Astrocyte of the spinal cord (primary cell): Measurements from ENCODE around the gene RNFT2.

Experiments
- DNase-seq: peaks from one replicate; pipeline ENCODE4 v3.0.0; 2011; ENCODE audit warnings: low read depth, low spot score
- H3K4me3 ChIP-seq: 2 replicates; pipeline ENCODE4 v1.5.1; 2011; ENCODE audit warnings: low read depth, mild to moderate bottlenecking, low read length, moderate library complexity
- in situ Hi-C: cut with HindIII; loops from 2 replicates; pipeline ENCODE4 v1.10.0; 2017; ENCODE audit warnings: low sequenced_read_pairs
- TF ChIP-seq, protein P1 (sequence below): IDR thresholded peaks from 2 replicates; pipeline ENCODE4 v1.5.1; 2012; ENCODE audit warnings: low read depth, mild to moderate bottlenecking, low read length, inconsistent platforms

Gene RNFT2

DNA sequence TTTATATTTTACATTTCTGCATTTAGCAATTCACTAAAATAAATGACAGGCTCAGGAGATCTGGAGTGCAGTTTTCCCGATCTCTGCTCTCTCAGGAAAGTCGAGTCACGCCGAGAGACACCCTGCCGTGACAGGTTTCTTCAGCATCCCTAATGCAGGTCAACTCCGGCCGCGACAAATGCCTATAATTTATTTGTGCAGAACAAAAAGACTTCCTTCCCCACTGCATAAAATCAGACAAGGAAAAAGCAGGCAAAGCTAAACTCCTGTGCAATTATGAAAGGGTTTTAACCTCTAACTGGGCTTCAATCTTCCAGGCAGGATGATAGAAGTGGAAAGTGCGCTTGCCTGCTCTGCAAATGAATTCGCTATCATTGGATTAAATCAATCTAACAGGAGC lies 28.3 kb upstream of the RNFT2 start:
- TF ChIP-seq, protein P1, sequence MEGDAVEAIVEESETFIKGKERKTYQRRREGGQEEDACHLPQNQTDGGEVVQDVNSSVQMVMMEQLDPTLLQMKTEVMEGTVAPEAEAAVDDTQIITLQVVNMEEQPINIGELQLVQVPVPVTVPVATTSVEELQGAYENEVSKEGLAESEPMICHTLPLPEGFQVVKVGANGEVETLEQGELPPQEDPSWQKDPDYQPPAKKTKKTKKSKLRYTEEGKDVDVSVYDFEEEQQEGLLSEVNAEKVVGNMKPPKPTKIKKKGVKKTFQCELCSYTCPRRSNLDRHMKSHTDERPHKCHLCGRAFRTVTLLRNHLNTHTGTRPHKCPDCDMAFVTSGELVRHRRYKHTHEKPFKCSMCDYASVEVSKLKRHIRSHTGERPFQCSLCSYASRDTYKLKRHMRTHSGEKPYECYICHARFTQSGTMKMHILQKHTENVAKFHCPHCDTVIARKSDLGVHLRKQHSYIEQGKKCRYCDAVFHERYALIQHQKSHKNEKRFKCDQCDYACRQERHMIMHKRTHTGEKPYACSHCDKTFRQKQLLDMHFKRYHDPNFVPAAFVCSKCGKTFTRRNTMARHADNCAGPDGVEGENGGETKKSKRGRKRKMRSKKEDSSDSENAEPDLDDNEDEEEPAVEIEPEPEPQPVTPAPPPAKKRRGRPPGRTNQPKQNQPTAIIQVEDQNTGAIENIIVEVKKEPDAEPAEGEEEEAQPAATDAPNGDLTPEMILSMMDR = no peak
- in situ Hi-C loops = no loop called here

DNA sequence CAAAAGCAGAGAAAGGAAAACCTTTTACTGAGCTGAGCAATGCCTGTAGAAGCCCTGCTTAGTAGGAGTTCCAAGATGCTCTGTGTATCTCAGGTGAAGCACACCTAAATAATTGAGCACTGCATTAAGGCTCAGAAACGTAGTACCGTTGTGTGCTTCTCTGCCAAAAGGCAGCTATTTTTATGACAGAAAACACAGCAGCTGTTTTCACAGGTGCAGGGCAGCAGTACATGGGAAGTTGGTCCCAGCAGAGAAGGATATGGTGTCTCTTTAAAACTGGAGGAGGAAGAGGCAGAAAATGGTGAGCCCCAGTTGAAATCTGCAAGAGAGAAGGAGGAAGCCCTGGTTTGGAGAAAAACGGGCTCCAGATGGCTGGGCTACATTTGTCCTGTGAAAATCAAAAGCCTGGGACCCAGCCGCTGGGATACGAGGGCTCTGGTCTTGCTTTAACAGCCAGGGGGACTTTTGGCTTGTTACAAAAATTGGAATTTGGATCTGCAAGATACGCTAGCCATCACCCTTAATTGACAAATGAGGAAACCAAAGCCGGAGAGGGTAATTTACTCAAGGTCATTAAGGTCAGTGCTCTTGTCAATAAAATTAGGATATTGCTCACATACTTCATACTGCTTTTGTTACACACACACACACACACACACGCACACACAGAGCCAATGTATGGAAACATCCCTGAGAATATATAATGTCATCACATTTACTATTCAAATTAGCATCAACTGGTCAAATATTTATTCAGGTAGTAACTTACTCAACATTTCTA lies 27.6 kb upstream of the RNFT2 start:
- H3K4me3 ChIP-seq = no peak overlapping the region
- TF ChIP-seq, protein P1 = no peak
- no peak for DNase-seq
- in situ Hi-C loops = no loop called here

More for the DNA sequence above, 28.3 kb upstream of the RNFT2 start:
- DNase-seq = no peak
- H3K4me3 ChIP-seq = no peak overlapping the region

DNA sequence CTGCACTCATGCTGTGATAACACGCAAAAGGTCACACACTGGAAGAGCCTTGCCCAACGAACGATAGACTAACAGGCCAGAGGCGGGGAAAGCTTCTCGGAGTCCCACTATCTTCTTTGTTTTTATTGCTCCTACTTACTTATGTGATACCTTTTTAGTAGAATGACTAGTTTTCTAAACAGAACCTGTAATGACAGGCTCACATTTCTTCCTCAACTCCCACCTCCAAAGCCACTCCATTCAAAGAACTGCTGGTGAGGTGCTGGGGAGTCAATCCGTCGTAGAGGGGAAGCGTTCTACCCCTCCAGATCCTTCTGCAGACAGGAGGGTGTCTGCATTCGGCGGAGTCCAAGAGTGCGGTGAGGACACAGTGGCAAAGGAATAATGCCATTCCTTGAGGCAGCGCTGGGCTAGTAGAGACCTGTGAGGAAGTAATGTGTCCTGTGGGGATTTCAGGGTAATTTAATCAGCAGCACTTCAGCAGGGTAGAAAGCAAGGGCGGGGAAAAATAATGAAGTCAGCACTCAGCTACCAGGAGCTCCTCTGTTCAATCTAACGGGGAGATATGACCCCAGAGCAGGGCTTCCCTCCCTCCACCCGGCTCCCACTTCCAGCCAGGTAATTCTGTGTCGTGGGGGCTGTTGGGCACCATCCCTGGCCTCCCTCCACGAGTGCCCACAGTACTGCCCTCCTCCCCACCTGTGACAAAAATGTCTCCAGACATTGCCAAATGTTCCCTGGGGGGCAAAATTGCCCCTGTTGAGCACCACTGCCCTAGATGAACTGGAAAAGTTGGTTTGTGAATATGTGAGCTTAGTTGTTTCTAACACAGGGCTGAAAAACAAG lies 25.4 kb upstream of the RNFT2 start:
- in situ Hi-C loops = no loop called here
- no peak overlapping the region for H3K4me3 ChIP-seq
- no peak for DNase-seq
- TF ChIP-seq, protein P1 = no peak

DNA sequence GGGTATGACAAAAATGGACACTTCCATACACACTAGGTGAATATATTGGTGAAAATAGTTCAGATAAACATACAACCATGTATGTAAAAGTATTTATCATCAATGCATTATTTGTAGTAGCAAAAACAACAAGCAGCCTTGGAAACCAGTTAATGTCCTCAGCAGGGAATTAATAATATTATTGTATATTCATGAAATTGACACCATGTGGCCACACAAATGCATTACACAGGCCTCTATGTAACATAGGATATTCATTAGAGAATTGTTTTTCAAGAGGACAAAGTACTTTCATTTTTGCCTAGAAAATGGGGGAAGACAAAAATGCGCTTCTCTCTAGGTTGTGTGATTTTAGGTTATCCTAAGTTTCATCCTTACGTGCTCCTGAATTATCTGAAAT lies 24.6 kb upstream of the RNFT2 start:
- in situ Hi-C loops = no loop called here
- DNase-seq = no peak
- no peak overlapping the region for H3K4me3 ChIP-seq
- TF ChIP-seq, protein P1 = peak; percentile 10

DNA sequence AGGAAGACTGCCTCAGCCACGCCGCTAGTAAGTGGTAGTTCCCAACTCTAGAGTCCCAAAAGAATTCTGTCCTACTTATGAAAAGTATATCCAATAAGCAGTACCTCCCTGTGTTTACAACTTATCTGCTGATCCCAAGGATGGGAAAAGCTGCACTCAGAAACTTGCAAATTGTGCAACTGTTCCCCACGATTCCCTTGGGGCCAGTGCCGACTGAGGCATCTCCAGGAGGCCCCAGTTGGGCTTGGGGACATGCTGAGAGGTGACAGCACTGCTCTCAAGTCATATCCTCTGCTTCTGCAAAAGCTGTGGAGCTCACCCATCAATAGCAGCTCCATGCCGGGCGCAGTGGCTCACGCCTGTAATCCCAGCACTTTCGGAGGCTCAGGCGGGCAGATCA lies 23.9 kb upstream of the RNFT2 start:
- DNase-seq = no peak
- in situ Hi-C loops = no loop called here
- H3K4me3 ChIP-seq = no peak overlapping the region
- TF ChIP-seq, protein P1 = no peak

DNA sequence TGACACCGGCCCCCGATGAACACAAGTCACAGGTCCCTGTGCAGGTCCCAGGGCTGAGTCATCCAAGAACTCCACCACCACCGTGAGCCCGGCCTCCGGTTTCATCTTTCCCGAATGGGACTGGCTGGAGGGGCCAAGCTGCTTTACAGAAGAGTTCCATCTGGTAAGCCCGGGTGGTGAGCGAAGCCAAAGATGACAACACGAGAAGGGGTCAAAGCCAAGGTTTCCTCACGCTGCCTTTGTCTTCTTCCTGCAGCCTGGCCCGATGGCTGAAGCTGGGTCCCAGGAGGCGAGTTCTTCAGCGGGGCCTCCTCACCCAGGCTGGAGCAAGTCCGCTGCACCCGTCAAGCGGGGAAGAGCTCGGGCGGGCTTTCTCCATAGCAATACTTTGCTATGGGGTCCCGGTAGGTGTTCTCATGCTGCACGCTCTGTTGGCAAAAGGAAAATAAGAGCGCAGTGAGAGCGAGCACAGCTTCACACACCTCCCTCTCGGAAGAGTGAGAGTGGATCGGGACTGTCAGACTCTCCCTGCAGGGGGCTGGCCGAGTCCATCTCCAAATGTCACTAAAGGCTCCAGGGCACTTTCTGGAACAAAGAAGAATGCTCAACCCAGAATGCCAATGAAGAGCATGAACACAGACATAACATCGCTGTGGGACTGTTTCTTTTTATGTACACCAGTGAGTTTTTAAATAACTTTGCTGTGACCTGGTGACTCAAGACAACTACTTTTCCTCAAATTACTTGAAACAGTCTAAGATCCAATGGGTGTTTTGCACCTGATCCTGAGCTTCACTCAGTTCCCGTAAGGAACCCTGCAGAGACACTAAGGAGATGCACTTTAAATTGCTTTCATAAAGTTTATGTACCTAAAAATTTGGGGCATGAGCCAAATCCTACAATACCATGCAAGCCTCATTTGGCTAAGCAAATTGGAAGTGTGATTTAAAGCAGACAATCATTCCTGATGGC lies 20.4 kb upstream of the RNFT2 start:
- H3K4me3 ChIP-seq = peak overlapping the region; percentile 3

More for the DNA sequence above, 20.4 kb upstream of the RNFT2 start:
- in situ Hi-C loops = no loop called here
- DNase-seq = peak; percentile 77
- TF ChIP-seq, protein P1 = no peak
